Activated naive CD4-positive, alpha-beta T cell treated with anti-CD3 and anti-CD28 coated beads for 36 hours (primary cell): ENCODE measurements around the gene IL22RA2. TPM values are rescaled to one million over a fixed set of nuclear protein-coding genes. Genes with fewer than 3 reads are reported as not detected.
A peak's percentile ranks its signal among the peaks of the same experiment; 100 is the strongest.

Source experiments
- CTCF ChIA-PET: fragments of 350-600 bp; sonication (Branson Sonifier 250); formaldehyde crosslinking; loops from one replicate; lab custom pipeline; 2021; ENCODE audit warnings: antibody characterized with exemption; lab: Charles Lee
- DNase-seq: peaks from one replicate; pipeline ENCODE4 v3.0.0-alpha.2; 2020
- H3K27ac Mint-ChIP-seq: one replicate; pipeline ENCODE4 v1.8.0; 2021; ENCODE audit warnings: mild to moderate bottlenecking, mixed read lengths
- H3K27me3 Mint-ChIP-seq: one replicate; pipeline ENCODE4 v1.8.0; 2021; ENCODE audit warnings: low read depth, mixed read lengths
- H3K36me3 Mint-ChIP-seq: one replicate; pipeline ENCODE4 v1.8.0; 2021; ENCODE audit warnings: low read depth, mixed read lengths
- H3K4me1 Mint-ChIP-seq: one replicate; pipeline ENCODE4 v1.8.0; 2021; ENCODE audit warnings: low read depth, mixed read lengths
- H3K4me3 Mint-ChIP-seq: one replicate; pipeline ENCODE4 v1.8.0; 2021; ENCODE audit warnings: mild to moderate bottlenecking, moderate library complexity, mixed read lengths
- H3K9me3 Mint-ChIP-seq: one replicate; pipeline ENCODE4 v1.8.0; 2021; ENCODE audit warnings: mixed read lengths
- intact Hi-C: fragments of 100-400 bp; cut with micrococcal nuclease; formaldehyde crosslinking; loops from one replicate; pipeline ENCODE4 v1.15.1; 2023
- total RNA-seq, 2 experiments: library from RNA; stranded (reverse); gene quantifications; one replicate each; pipeline ENCODE4 v1.2.3, GENCODE V29; 2021

IL22RA2 gene
- total RNA-seq, 2 experiments from 2014 or later = not detected

GRCh38 chr6:137172734-137173431 lies 561 bp downstream of the IL22RA2 start:
- CTCF ChIA-PET = interaction anchor here (1.8 kb wide), 1 partner anchor 97 kb away, joined by 3 read pairs; no protein-coding TSS in a partner anchor
- no peaks in the 10 kb centered on the region for H3K9me3 Mint-ChIP-seq
- intact Hi-C loops = no loop called here
- no peak for DNase-seq
- H3K4me1 Mint-ChIP-seq = peaks cover 14% of the 10 kb centered on the region
- no peak overlapping the region for H3K4me3 Mint-ChIP-seq
- H3K27me3 Mint-ChIP-seq = peaks cover 2% of the 10 kb centered on the region
- no peak overlapping the region for H3K27ac Mint-ChIP-seq
- H3K36me3 Mint-ChIP-seq = no peaks in the 10 kb centered on the region

- no peaks in the 10 kb centered on the region for H3K27me3 Mint-ChIP-seq
Observed at GRCh38 chr6:137171824-137172733, 1.4 kb downstream of the IL22RA2 start.

GRCh38 chr6:137171053-137171374 lies 2.4 kb downstream of the IL22RA2 start:
- Mint-ChIP-seq H3K4me1 (peaks cover 23% of the 10 kb centered on the region), H3K36me3 (no peaks in the 10 kb centered on the region), H3K27me3 (no peaks in the 10 kb centered on the region), H3K27ac (no peak overlapping the region), H3K4me3 (no peak overlapping the region), H3K9me3 (no peaks in the 10 kb centered on the region)
- DNase-seq = no peak
- CTCF ChIA-PET = no interaction called here
- intact Hi-C loops = no loop called here

More at GRCh38 chr6:137171824-137172733, 1.4 kb downstream of the IL22RA2 start:
- CTCF ChIA-PET = interaction anchor here (1.8 kb wide), 1 partner anchor 98 kb away, joined by 3 read pairs; no protein-coding TSS in a partner anchor
- H3K36me3 Mint-ChIP-seq = no peaks in the 10 kb centered on the region
- peak; percentile 16 for DNase-seq
- intact Hi-C loops = no loop called here
- no peaks in the 10 kb centered on the region for H3K9me3 Mint-ChIP-seq
- H3K27ac Mint-ChIP-seq = peak overlapping the region; percentile 15
- H3K4me3 Mint-ChIP-seq = no peak overlapping the region
- H3K4me1 Mint-ChIP-seq = peaks cover 19% of the 10 kb centered on the region

DNA sequence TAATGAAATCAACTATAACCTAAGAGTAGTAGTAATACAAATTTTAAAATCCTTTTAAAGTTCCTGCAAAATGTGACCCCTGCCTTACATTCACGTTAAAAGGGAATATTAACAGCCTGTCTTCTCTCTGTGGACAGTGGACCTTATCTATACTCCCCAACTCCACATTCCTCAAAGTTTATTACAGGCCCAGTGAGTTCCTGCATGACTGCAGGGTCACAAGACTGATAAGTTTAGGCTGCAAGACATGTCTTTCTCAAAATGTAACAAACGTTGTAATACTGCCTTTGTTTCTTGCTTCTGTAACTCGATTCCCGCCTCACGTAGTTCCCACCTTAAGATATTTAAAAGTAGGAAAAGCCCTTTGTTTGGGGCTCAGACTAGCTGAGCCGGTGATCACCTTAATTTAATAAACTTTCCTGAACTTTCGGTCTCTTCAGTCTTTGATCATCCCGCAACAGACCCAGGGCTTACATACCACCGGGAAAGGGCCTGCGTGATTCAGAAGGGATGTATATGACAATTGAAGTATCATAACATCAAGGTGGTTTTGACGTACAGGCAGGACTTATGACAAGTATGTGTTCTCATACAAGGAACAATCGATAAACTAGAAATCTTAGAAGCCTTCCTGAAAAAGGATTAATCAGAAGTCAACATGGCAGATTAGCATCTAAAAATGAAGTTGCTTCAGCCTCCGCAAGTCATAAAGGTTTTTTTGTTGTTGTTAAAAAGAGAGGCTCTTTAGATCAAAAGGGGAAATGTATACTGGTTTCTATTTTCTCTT lies 3.0 kb downstream of the IL22RA2 start:
- no peaks in the 10 kb centered on the region for H3K9me3 Mint-ChIP-seq
- no peaks in the 10 kb centered on the region for H3K36me3 Mint-ChIP-seq
- H3K4me3 Mint-ChIP-seq = no peak overlapping the region

GRCh38 chr6:137167702-137168377 lies 5.6 kb downstream of the IL22RA2 start:
- CTCF ChIA-PET = interaction anchor here (1.1 kb wide), 1 partner anchor 128 kb away, joined by 3 read pairs; no protein-coding TSS in a partner anchor
- Mint-ChIP-seq H3K27ac (peak overlapping the region; percentile 71), H3K4me3 (no peak overlapping the region), H3K4me1 (peaks cover 34% of the 10 kb centered on the region), H3K36me3 (no peaks in the 10 kb centered on the region), H3K27me3 (peaks cover 6% of the 10 kb centered on the region), H3K9me3 (peaks cover 5% of the 10 kb centered on the region)
- intact Hi-C loops = loop anchor here (1.0 to 10.0 kb wide), 11 partner anchors 12 to 657 kb away; no protein-coding TSS in a partner anchor
- peak; percentile 73 for DNase-seq

More for the DNA sequence above, 3.0 kb downstream of the IL22RA2 start:
- no peak for DNase-seq
- H3K4me1 Mint-ChIP-seq = peaks cover 27% of the 10 kb centered on the region
- no peak overlapping the region for H3K27ac Mint-ChIP-seq
- no peaks in the 10 kb centered on the region for H3K27me3 Mint-ChIP-seq
- intact Hi-C loops = no loop called here
- CTCF ChIA-PET = no interaction called here

DNA sequence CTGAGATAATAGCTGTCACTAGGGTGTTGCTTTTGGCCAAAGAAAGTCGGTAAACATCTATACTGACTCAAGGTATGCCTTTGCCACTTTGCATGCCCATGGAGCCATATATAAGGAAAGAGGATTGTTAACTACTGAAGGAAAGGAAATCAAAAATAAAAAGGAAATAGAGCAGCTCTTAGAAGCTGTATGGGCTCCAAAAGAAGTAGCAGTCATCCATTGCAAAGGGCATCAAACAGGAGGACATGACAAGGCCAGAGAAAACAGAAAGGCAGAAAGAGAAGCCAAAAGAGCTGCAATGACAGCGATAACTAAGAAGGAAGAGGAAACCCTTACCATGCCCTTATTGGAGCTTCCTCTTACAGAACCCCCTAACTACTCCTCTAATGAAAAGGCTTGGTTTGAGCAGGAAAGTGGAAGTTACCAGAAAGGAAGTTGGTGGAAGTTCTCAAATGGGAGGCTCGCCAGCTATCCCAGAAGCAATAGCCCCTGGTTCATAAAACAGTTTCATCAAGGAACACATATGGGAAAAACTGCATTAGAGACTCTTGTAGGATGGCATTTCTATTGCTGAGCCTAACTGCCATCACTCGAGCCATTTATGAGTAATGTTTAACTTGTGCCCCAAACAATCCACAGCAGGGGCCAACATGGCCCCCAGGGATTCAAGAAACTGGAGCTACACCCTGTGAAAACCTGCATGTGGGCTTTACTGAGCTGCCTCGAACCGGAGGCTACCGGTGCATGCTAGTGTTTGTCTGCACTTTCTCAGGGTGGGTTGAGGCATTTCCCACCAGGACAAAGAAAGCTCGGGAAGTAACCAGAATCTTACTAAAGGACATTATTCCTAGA lies 7.0 kb downstream of the IL22RA2 start:
- no peak overlapping the region for H3K4me3 Mint-ChIP-seq
- peaks cover 11% of the 10 kb centered on the region for H3K27me3 Mint-ChIP-seq
- intact Hi-C loops = loop anchor here (5.0 to 10.0 kb wide), 3 partner anchors 371 to 658 kb away; no protein-coding TSS in a partner anchor
- peaks cover 28% of the 10 kb centered on the region for H3K4me1 Mint-ChIP-seq
- peaks cover 5% of the 10 kb centered on the region for H3K9me3 Mint-ChIP-seq
- CTCF ChIA-PET = interaction anchor here (0.6 to 2.3 kb wide), 9 partner anchors 9 to 293 kb away, joined by 3 to 9 read pairs (median 3); no protein-coding TSS in a partner anchor
- H3K27ac Mint-ChIP-seq = no peak overlapping the region
- DNase-seq = no peak
- no peaks in the 10 kb centered on the region for H3K36me3 Mint-ChIP-seq

DNA sequence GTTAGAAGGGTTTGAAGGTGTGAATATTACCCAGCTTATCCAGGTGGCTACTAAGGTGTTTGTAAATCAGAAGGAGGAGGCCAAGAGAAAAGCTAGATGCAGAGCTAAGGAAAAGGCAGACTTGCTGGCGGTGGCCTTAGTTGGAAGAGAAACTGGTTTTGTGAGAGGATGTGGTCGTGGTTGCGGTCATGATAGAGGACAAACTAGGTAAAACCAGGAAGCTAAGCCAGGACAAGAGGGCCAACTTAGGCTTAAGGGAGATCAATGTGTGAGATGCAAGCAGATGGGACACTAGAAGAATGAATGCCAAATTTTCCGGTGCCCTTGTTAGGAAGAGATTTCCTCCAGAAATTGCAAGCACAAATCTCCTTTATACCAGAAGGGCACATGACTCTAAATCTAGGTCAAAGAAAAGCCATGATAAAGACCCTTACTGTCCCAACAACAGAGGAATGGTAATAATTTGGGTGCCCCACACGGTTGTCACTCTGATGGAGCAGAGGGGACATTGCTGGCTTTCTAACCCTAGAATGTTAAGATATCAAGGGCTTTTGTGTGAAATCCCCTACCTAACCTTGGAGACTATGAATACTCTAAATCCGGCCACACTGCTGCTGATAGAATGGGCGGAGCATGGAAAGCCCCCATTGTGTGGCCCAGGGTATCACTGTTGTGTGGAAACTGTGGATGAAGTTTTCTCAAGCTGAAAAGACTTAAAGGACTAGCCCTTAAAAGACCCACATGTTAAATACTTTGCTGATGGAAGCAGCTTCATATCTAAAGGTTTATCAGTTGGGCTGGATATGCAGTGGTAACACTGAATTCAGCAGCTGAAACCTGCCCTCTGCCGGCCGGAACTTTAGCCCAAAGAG lies 7.8 kb downstream of the IL22RA2 start:
- no peak overlapping the region for H3K27ac Mint-ChIP-seq
- DNase-seq = peak; percentile 64
- CTCF ChIA-PET = interaction anchor here (0.8 to 2.3 kb wide), 6 partner anchors 8 to 203 kb away, joined by 3 to 9 read pairs (median 4); no protein-coding TSS in a partner anchor
- peaks cover 5% of the 10 kb centered on the region for H3K9me3 Mint-ChIP-seq
- H3K4me1 Mint-ChIP-seq = peaks cover 27% of the 10 kb centered on the region
- peaks cover 13% of the 10 kb centered on the region for H3K27me3 Mint-ChIP-seq
- intact Hi-C loops = loop anchor here (5.0 to 10.0 kb wide), 3 partner anchors 372 to 659 kb away; no protein-coding TSS in a partner anchor
- no peaks in the 10 kb centered on the region for H3K36me3 Mint-ChIP-seq
- H3K4me3 Mint-ChIP-seq = no peak overlapping the region

DNA sequence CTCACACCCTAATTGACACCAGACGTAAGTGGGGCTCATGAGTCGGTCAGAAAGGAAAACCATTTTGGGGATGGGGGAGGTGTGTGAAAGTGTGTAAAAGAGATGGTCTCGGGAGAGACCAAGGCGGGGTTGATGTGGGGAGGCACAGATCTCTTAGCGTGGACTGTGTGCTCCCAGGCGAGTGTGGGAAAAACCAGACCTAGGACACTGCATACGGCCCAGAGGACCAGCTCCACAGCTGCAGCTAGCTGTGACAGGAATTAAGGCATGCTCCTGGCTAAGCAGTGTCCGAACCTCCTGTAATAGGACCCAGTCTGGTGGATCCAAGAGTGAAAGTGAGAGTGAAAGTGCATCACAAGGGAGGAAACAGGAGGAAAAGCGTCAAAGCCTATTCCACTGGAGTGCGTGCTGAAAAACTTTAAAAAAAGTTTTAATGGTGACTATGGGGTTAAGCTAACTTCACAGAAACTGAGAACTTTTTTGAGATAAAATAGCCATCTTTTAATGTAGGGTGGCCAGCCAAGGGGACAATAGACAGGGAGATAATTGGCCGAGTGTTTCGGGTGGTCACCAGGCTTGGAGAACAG lies 9.6 kb downstream of the IL22RA2 start:
- intact Hi-C loops = loop anchor here (10.0 kb wide), 1 partner anchor 661 kb away; no protein-coding TSS in a partner anchor
- CTCF ChIA-PET = no interaction called here
- H3K36me3 Mint-ChIP-seq = no peaks in the 10 kb centered on the region
- H3K4me3 Mint-ChIP-seq = no peak overlapping the region
- H3K27ac Mint-ChIP-seq = no peak overlapping the region
- peaks cover 25% of the 10 kb centered on the region for H3K4me1 Mint-ChIP-seq
- peaks cover 18% of the 10 kb centered on the region for H3K27me3 Mint-ChIP-seq
- DNase-seq = no peak
- peaks cover 5% of the 10 kb centered on the region for H3K9me3 Mint-ChIP-seq

- H3K9me3 Mint-ChIP-seq = peaks cover 5% of the 10 kb centered on the region
- DNase-seq = no peak
- H3K27ac Mint-ChIP-seq = no peak overlapping the region
- H3K4me3 Mint-ChIP-seq = no peak overlapping the region
- no peaks in the 10 kb centered on the region for H3K36me3 Mint-ChIP-seq
- H3K27me3 Mint-ChIP-seq = peaks cover 23% of the 10 kb centered on the region
- H3K4me1 Mint-ChIP-seq = peaks cover 22% of the 10 kb centered on the region
- CTCF ChIA-PET = no interaction called here
- intact Hi-C loops = loop anchor here (10.0 kb wide), 1 partner anchor 662 kb away; no protein-coding TSS in a partner anchor
Observed at GRCh38 chr6:137162692-137163306, 10.6 kb downstream of the IL22RA2 start.
